ENCODE data around the gene VPREB3.

The VPREB3 gene

GRCh38 chr22:23789121-23789520, 34.9 kb upstream of the VPREB3 start:
- Histone ChIP-seq H3K4me1 (ENCODE audit: control insufficient read depth, insufficient read depth, low read length) (peaks cover 22% of the 10 kb centered on the region), H3K9ac (ENCODE audit: low read length) (no peak overlapping the region), H3K27me3 (ENCODE audit: control insufficient read depth, insufficient read depth, low read length) (no peaks in the 10 kb centered on the region), H3K36me3 (ENCODE audit: control insufficient read depth, insufficient read depth, low read length) (no peaks in the 10 kb centered on the region), H3K4me3 (ENCODE audit: low read length) (no peak overlapping the region), H3K9me3 (ENCODE audit: control insufficient read depth, low read length) (no peaks in the 10 kb centered on the region)

GRCh38 chr22:23787910-23788309, 33.7 kb upstream of the VPREB3 start:
- Histone ChIP-seq H3K9ac (ENCODE audit: low read length) (peak overlapping the region; percentile 96), H3K4me3 (ENCODE audit: low read length) (peak overlapping the region; percentile 85), H3K9me3 (ENCODE audit: control insufficient read depth, low read length) (no peaks in the 10 kb centered on the region), H3K36me3 (ENCODE audit: control insufficient read depth, insufficient read depth, low read length) (no peaks in the 10 kb centered on the region), H3K4me1 (ENCODE audit: control insufficient read depth, insufficient read depth, low read length) (peaks cover 31% of the 10 kb centered on the region), H3K27me3 (ENCODE audit: control insufficient read depth, insufficient read depth, low read length) (no peaks in the 10 kb centered on the region)

GRCh38 chr22:23787600-23787896, 33.3 kb upstream of the VPREB3 start:
- no peaks in the 10 kb centered on the region for H3K36me3 ChIP-seq (ENCODE audit: control insufficient read depth, insufficient read depth, low read length)
- peak overlapping the region; percentile 96 for H3K9ac ChIP-seq (ENCODE audit: low read length)
- peaks cover 31% of the 10 kb centered on the region for H3K4me1 ChIP-seq (ENCODE audit: control insufficient read depth, insufficient read depth, low read length)
- H3K4me3 ChIP-seq (ENCODE audit: low read length), result peak overlapping the region; percentile 85
- no peaks in the 10 kb centered on the region for H3K27me3 ChIP-seq (ENCODE audit: control insufficient read depth, insufficient read depth, low read length)
- H3K9me3 ChIP-seq (ENCODE audit: control insufficient read depth, low read length), result no peaks in the 10 kb centered on the region

GRCh38 chr22:23786752-23787599, 32.8 kb upstream of the VPREB3 start, which contains the start of gene SMARCB1:
Gene SMARCB1, plus strand, starts transcription at chr22:23786966. Its CDS starts 204 bp downstream, at chr22:23787170.
- peaks cover 31% of the 10 kb centered on the region for H3K4me1 ChIP-seq (ENCODE audit: control insufficient read depth, insufficient read depth, low read length)

GRCh38 chr22:23786261-23786710, 32.1 kb upstream of the VPREB3 start:
- Histone ChIP-seq H3K4me1 (ENCODE audit: control insufficient read depth, insufficient read depth, low read length) (peaks cover 31% of the 10 kb centered on the region), H3K36me3 (ENCODE audit: control insufficient read depth, insufficient read depth, low read length) (no peaks in the 10 kb centered on the region), H3K9ac (ENCODE audit: low read length) (peak overlapping the region; percentile 96), H3K4me3 (ENCODE audit: low read length) (no peak overlapping the region), H3K9me3 (ENCODE audit: control insufficient read depth, low read length) (no peaks in the 10 kb centered on the region), H3K27me3 (ENCODE audit: control insufficient read depth, insufficient read depth, low read length) (no peaks in the 10 kb centered on the region)

More at GRCh38 chr22:23786752-23787599, 32.8 kb upstream of the VPREB3 start, which contains the start of gene SMARCB1:
- H3K4me3 ChIP-seq (ENCODE audit: low read length), result peak within 1 kb of the TSS; percentile 85
- H3K9me3 ChIP-seq (ENCODE audit: control insufficient read depth, low read length), result no peaks in the 10 kb centered on the region
- peak within 1 kb of the TSS; percentile 96 for H3K9ac ChIP-seq (ENCODE audit: low read length)
- no peaks in the 10 kb centered on the region for H3K27me3 ChIP-seq (ENCODE audit: control insufficient read depth, insufficient read depth, low read length)
- no peaks in the 10 kb centered on the region for H3K36me3 ChIP-seq (ENCODE audit: control insufficient read depth, insufficient read depth, low read length)

- no peak overlapping the region for H3K4me3 ChIP-seq (ENCODE audit: low read length)
- peaks cover 29% of the 10 kb centered on the region for H3K4me1 ChIP-seq (ENCODE audit: control insufficient read depth, insufficient read depth, low read length)
- no peak overlapping the region for H3K9ac ChIP-seq (ENCODE audit: low read length)
- no peaks in the 10 kb centered on the region for H3K36me3 ChIP-seq (ENCODE audit: control insufficient read depth, insufficient read depth, low read length)
- H3K9me3 ChIP-seq (ENCODE audit: control insufficient read depth, low read length), result no peaks in the 10 kb centered on the region
- no peaks in the 10 kb centered on the region for H3K27me3 ChIP-seq (ENCODE audit: control insufficient read depth, insufficient read depth, low read length)
Observed at GRCh38 chr22:23784215-23784732, 30.0 kb upstream of the VPREB3 start.

- Histone ChIP-seq H3K9ac (ENCODE audit: low read length) (no peak overlapping the region), H3K9me3 (ENCODE audit: control insufficient read depth, low read length) (no peaks in the 10 kb centered on the region), H3K4me3 (ENCODE audit: low read length) (no peak overlapping the region), H3K36me3 (ENCODE audit: control insufficient read depth, insufficient read depth, low read length) (no peaks in the 10 kb centered on the region), H3K4me1 (ENCODE audit: control insufficient read depth, insufficient read depth, low read length) (peaks cover 27% of the 10 kb centered on the region), H3K27me3 (ENCODE audit: control insufficient read depth, insufficient read depth, low read length) (no peaks in the 10 kb centered on the region)
Observed at GRCh38 chr22:23783265-23784150, 29.3 kb upstream of the VPREB3 start.

- H3K4me3 ChIP-seq (ENCODE audit: low read length), result no peak overlapping the region
- no peak overlapping the region for H3K9ac ChIP-seq (ENCODE audit: low read length)
Observed at GRCh38 chr22:23782703-23783102, 28.5 kb upstream of the VPREB3 start.

GRCh38 chr22:23782252-23782651, 28.0 kb upstream of the VPREB3 start:
- peaks cover 21% of the 10 kb centered on the region for H3K4me1 ChIP-seq (ENCODE audit: control insufficient read depth, insufficient read depth, low read length)
- H3K4me3 ChIP-seq (ENCODE audit: low read length), result no peak overlapping the region
- H3K9ac ChIP-seq (ENCODE audit: low read length), result no peak overlapping the region
- H3K27me3 ChIP-seq (ENCODE audit: control insufficient read depth, insufficient read depth, low read length), result no peaks in the 10 kb centered on the region
- H3K9me3 ChIP-seq (ENCODE audit: control insufficient read depth, low read length), result no peaks in the 10 kb centered on the region
- H3K36me3 ChIP-seq (ENCODE audit: control insufficient read depth, insufficient read depth, low read length), result no peaks in the 10 kb centered on the region

More at GRCh38 chr22:23782703-23783102, 28.5 kb upstream of the VPREB3 start:
- Histone ChIP-seq H3K4me1 (ENCODE audit: control insufficient read depth, insufficient read depth, low read length) (peaks cover 22% of the 10 kb centered on the region), H3K9me3 (ENCODE audit: control insufficient read depth, low read length) (no peaks in the 10 kb centered on the region), H3K36me3 (ENCODE audit: control insufficient read depth, insufficient read depth, low read length) (no peaks in the 10 kb centered on the region), H3K27me3 (ENCODE audit: control insufficient read depth, insufficient read depth, low read length) (no peaks in the 10 kb centered on the region)

- no peak overlapping the region for H3K4me3 ChIP-seq (ENCODE audit: low read length)
- H3K9me3 ChIP-seq (ENCODE audit: control insufficient read depth, low read length), result no peaks in the 10 kb centered on the region
- H3K4me1 ChIP-seq (ENCODE audit: control insufficient read depth, insufficient read depth, low read length), result peaks cover 21% of the 10 kb centered on the region
- no peaks in the 10 kb centered on the region for H3K36me3 ChIP-seq (ENCODE audit: control insufficient read depth, insufficient read depth, low read length)
- H3K9ac ChIP-seq (ENCODE audit: low read length), result no peak overlapping the region
- H3K27me3 ChIP-seq (ENCODE audit: control insufficient read depth, insufficient read depth, low read length), result no peaks in the 10 kb centered on the region
Observed at GRCh38 chr22:23781511-23782183, 27.4 kb upstream of the VPREB3 start.

- H3K36me3 ChIP-seq (ENCODE audit: control insufficient read depth, insufficient read depth, low read length), result no peaks in the 10 kb centered on the region
- H3K4me1 ChIP-seq (ENCODE audit: control insufficient read depth, insufficient read depth, low read length), result peaks cover 15% of the 10 kb centered on the region
- no peaks in the 10 kb centered on the region for H3K9me3 ChIP-seq (ENCODE audit: control insufficient read depth, low read length)
- H3K27me3 ChIP-seq (ENCODE audit: control insufficient read depth, insufficient read depth, low read length), result no peaks in the 10 kb centered on the region
- no peak overlapping the region for H3K4me3 ChIP-seq (ENCODE audit: low read length)
- no peak overlapping the region for H3K9ac ChIP-seq (ENCODE audit: low read length)
Observed at GRCh38 chr22:23781065-23781464, 26.8 kb upstream of the VPREB3 start.
